ENCODE measurements around the gene CGB5.

The CGB5 gene

DNA sequence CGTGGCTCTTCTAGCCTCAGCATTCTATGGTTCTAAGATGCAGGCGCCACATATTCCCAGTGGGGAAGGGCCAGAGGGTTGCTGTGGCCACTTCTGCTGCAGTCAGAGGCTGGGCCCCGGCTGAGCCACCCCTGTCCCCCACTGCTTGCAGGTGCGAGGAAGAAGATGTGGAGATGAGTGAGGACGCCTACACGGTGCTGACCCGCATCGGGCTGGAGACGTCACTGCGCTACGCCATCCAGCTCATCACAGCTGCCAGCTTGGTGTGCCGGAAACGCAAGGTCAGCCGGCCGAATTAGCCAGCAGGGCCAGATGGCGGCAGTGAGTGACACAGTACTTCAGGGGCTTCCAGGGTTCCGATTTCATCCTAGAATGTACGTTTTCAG, 28.8 kb upstream of the CGB5 start:
- Histone ChIP-seq H3K27ac (ENCODE audit: extremely low read depth, low read depth, low read length) (no peak overlapping the region), H3K36me3 (ENCODE audit: control insufficient read depth in 2 of 2, insufficient read depth in 1 of 2, low read length in 2 of 2) (peaks cover 19 to 61% of the 10 kb centered on the region in 2 experiments; a peak in 2 of 3 replicates), H3K4me3 (ENCODE audit: low read depth, low read length) (no peak overlapping the region), H3K4me1 (ENCODE audit: control insufficient read depth, insufficient read depth, low read length) (peaks cover 5% of the 10 kb centered on the region), H3K9me3 (ENCODE audit: control insufficient read depth, insufficient read depth, low read depth, low read length) (no peaks in the 10 kb centered on the region)
- TF ChIP-seq, protein P1, sequence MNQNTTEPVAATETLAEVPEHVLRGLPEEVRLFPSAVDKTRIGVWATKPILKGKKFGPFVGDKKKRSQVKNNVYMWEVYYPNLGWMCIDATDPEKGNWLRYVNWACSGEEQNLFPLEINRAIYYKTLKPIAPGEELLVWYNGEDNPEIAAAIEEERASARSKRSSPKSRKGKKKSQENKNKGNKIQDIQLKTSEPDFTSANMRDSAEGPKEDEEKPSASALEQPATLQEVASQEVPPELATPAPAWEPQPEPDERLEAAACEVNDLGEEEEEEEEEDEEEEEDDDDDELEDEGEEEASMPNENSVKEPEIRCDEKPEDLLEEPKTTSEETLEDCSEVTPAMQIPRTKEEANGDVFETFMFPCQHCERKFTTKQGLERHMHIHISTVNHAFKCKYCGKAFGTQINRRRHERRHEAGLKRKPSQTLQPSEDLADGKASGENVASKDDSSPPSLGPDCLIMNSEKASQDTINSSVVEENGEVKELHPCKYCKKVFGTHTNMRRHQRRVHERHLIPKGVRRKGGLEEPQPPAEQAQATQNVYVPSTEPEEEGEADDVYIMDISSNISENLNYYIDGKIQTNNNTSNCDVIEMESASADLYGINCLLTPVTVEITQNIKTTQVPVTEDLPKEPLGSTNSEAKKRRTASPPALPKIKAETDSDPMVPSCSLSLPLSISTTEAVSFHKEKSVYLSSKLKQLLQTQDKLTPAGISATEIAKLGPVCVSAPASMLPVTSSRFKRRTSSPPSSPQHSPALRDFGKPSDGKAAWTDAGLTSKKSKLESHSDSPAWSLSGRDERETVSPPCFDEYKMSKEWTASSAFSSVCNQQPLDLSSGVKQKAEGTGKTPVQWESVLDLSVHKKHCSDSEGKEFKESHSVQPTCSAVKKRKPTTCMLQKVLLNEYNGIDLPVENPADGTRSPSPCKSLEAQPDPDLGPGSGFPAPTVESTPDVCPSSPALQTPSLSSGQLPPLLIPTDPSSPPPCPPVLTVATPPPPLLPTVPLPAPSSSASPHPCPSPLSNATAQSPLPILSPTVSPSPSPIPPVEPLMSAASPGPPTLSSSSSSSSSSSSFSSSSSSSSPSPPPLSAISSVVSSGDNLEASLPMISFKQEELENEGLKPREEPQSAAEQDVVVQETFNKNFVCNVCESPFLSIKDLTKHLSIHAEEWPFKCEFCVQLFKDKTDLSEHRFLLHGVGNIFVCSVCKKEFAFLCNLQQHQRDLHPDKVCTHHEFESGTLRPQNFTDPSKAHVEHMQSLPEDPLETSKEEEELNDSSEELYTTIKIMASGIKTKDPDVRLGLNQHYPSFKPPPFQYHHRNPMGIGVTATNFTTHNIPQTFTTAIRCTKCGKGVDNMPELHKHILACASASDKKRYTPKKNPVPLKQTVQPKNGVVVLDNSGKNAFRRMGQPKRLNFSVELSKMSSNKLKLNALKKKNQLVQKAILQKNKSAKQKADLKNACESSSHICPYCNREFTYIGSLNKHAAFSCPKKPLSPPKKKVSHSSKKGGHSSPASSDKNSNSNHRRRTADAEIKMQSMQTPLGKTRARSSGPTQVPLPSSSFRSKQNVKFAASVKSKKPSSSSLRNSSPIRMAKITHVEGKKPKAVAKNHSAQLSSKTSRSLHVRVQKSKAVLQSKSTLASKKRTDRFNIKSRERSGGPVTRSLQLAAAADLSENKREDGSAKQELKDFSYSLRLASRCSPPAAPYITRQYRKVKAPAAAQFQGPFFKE (tag by site-specific recombination; IDR thresholded peaks at IDR 0.05; ENCODE audit: borderline replicate concordance), result no peak
- TF ChIP-seq ZNF776 (tag by site-specific recombination; IDR thresholded peaks at IDR 0.05; ENCODE audit: borderline replicate concordance) (no peak), GLI2 (tag by site-specific recombination; IDR thresholded peaks at IDR 0.05; ENCODE audit: borderline replicate concordance, low read depth) (no peak), ZNF350 (tag by site-specific recombination; IDR thresholded peaks at IDR 0.05) (no peak), TRIM28 (IDR thresholded peaks at IDR 0.05; ENCODE audit: borderline replicate concordance, low read length) (no peak)
- TF ChIP-seq, protein P2, sequence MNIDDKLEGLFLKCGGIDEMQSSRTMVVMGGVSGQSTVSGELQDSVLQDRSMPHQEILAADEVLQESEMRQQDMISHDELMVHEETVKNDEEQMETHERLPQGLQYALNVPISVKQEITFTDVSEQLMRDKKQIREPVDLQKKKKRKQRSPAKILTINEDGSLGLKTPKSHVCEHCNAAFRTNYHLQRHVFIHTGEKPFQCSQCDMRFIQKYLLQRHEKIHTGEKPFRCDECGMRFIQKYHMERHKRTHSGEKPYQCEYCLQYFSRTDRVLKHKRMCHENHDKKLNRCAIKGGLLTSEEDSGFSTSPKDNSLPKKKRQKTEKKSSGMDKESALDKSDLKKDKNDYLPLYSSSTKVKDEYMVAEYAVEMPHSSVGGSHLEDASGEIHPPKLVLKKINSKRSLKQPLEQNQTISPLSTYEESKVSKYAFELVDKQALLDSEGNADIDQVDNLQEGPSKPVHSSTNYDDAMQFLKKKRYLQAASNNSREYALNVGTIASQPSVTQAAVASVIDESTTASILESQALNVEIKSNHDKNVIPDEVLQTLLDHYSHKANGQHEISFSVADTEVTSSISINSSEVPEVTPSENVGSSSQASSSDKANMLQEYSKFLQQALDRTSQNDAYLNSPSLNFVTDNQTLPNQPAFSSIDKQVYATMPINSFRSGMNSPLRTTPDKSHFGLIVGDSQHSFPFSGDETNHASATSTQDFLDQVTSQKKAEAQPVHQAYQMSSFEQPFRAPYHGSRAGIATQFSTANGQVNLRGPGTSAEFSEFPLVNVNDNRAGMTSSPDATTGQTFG (tag by site-specific recombination; IDR thresholded peaks at IDR 0.05; ENCODE audit: borderline replicate concordance), result no peak
- TF ChIP-seq, protein P3, sequence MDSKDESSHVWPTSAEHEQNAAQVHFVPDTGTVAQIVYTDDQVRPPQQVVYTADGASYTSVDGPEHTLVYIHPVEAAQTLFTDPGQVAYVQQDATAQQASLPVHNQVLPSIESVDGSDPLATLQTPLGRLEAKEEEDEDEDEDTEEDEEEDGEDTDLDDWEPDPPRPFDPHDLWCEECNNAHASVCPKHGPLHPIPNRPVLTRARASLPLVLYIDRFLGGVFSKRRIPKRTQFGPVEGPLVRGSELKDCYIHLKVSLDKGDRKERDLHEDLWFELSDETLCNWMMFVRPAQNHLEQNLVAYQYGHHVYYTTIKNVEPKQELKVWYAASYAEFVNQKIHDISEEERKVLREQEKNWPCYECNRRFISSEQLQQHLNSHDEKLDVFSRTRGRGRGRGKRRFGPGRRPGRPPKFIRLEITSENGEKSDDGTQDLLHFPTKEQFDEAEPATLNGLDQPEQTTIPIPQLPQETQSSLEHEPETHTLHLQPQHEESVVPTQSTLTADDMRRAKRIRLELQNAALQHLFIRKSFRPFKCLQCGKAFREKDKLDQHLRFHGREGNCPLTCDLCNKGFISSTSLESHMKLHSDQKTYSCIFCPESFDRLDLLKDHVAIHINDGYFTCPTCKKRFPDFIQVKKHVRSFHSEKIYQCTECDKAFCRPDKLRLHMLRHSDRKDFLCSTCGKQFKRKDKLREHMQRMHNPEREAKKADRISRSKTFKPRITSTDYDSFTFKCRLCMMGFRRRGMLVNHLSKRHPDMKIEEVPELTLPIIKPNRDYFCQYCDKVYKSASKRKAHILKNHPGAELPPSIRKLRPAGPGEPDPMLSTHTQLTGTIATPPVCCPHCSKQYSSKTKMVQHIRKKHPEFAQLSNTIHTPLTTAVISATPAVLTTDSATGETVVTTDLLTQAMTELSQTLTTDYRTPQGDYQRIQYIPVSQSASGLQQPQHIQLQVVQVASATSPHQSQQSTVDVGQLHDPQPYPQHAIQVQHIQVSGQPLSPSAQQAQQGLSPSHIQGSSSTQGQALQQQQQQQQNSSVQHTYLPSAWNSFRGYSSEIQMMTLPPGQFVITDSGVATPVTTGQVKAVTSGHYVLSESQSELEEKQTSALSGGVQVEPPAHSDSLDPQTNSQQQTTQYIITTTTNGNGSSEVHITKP (tag by site-specific recombination; IDR thresholded peaks at IDR 0.05), result no peak
- ChIA-PET POLR2A (interaction anchor here (1.1 kb wide), 1 partner anchor 45 kb away, joined by 3 read pairs; no protein-coding TSS in a partner anchor), CTCF (interaction anchor here (9.4 kb wide), 1 partner anchor 16 kb away, joined by 133 read pairs; no protein-coding TSS in a partner anchor)

DNA sequence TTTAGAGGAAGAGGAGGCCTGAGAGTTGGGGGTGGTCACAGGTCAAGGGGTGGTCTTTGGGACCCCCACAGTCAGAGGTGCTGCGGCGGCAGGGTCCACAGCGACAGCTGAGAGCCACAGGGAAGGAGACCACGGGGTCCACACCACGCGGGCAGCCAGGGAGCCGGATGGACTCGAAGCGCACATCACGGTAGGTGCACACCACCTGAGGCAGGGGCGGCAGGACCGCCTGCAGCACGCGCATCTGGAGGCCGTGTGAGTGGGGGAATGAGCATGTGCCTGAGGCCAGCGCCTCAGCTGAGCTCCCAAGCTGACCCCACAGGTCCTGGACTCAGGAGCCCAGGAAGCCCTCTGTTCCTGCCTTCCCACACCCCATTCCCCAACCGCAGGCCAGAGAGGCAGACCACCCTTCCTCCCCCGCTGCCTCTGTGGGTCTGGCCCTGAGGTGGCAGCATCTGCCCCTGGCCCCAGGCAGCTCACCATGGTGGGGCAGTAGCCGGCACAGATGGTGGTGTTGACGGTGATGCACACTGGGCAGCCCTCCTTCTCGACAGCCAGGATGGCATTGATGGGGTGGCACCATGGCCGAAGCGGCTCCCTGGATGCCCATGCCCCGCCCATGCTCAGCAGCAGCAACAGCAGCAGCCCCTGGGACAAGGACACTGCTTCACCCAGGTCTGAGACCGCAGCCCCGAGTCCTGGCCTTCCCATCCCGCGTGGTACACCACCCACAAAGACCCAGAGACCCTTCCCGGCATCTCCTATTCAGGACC, 27.4 kb upstream of the CGB5 start:
- TF ChIP-seq EGR2 (tag by site-specific recombination; IDR thresholded peaks at IDR 0.05; ENCODE audit: low read depth), result no peak
- TF ChIP-seq ZNF560 (tag by site-specific recombination; IDR thresholded peaks at IDR 0.05; ENCODE audit: borderline replicate concordance), result no peak
- no peak for TF ChIP-seq ZNF426 (tag by site-specific recombination; IDR thresholded peaks at IDR 0.05)
- TF ChIP-seq ZNF37A (tag by site-specific recombination; IDR thresholded peaks at IDR 0.05), result no peak
- TF ChIP-seq, protein P4, sequence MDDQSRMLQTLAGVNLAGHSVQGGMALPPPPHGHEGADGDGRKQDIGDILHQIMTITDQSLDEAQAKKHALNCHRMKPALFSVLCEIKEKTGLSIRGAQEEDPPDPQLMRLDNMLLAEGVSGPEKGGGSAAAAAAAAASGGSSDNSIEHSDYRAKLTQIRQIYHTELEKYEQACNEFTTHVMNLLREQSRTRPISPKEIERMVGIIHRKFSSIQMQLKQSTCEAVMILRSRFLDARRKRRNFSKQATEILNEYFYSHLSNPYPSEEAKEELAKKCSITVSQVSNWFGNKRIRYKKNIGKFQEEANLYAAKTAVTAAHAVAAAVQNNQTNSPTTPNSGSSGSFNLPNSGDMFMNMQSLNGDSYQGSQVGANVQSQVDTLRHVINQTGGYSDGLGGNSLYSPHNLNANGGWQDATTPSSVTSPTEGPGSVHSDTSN (CRISPR knock-in tag; IDR thresholded peaks at IDR 0.05), result no peak
- TF ChIP-seq KLF8 (tag by site-specific recombination; IDR thresholded peaks at IDR 0.05), result no peak
- no peak for TF ChIP-seq ZNF777 (tag by site-specific recombination; IDR thresholded peaks at IDR 0.05; ENCODE audit: borderline replicate concordance)
- TF ChIP-seq ZNF202 (tag by site-specific recombination; IDR thresholded peaks at IDR 0.05; ENCODE audit: borderline replicate concordance), result no peak
- TF ChIP-seq ZNF114 (tag by site-specific recombination; IDR thresholded peaks at IDR 0.05), result no peak
- TF ChIP-seq ZNF248 (tag by site-specific recombination; IDR thresholded peaks at IDR 0.05), result no peak
- no peak for TF ChIP-seq ZNF571 (tag by site-specific recombination; IDR thresholded peaks at IDR 0.05)
- no peak overlapping the region for H3K27ac ChIP-seq (ENCODE audit: extremely low read depth, low read depth, low read length)
- POLR2A ChIA-PET, result no interaction called here
- peaks cover 11 to 47% of the 10 kb centered on the region in 2 experiments; a peak in 2 of 3 replicates for H3K36me3 ChIP-seq (ENCODE audit: control insufficient read depth in 2 of 2, insufficient read depth in 1 of 2, low read length in 2 of 2)
- peaks cover 7% of the 10 kb centered on the region for H3K4me1 ChIP-seq (ENCODE audit: control insufficient read depth, insufficient read depth, low read length)
- H3K9me3 ChIP-seq (ENCODE audit: control insufficient read depth, insufficient read depth, low read depth, low read length), result no peaks in the 10 kb centered on the region
- no peak overlapping the region for H3K4me3 ChIP-seq (ENCODE audit: low read depth, low read length)
- CTCF ChIA-PET, result interaction anchor here (0.6 kb wide), 1 partner anchor 177 kb away, joined by 4 read pairs; no protein-coding TSS in a partner anchor
